Esophagus squamous epithelium (tissue), 5 donors: ENCODE results near the gene RWDD3. TPM values are rescaled to one million over a fixed set of nuclear protein-coding genes. Genes with fewer than 3 reads are reported as not detected.

Experiments
- DNase-seq: peaks from one replicate; lab custom pipeline; 2025; lab: John Stamatoyannopoulos, UW
- H3K27ac ChIP-seq, 4 donors: fragments of 200-600 bp; sonication (generic); one replicate each; pipeline ENCODE4 v1.5.1; 2016 to 2019; ENCODE audit warnings: mild to moderate bottlenecking in 1 of 4
- H3K27me3 ChIP-seq, 4 donors: fragments of 200-600 bp; sonication (generic); 1 replicate in 3 of 4; 2 replicates in 1 of 4; pipeline versions ENCODE4 v1.5.1 to v1.6.0; 2017 to 2021; ENCODE audit warnings: antibody characterized with exemption in 1 of 4
- H3K36me3 ChIP-seq, 3 donors: fragments of 200-600 bp; sonication (generic); one replicate each; pipeline ENCODE4 v1.5.1; 2016 to 2019
- H3K4me1 ChIP-seq, 3 donors: fragments of 200-600 bp; sonication (generic); one replicate each; pipeline ENCODE4 v1.5.1; 2017 to 2019
- H3K4me3 ChIP-seq, 4 donors: fragments of 200-600 bp; sonication (generic); 1 replicate in 3 of 4; 2 replicates in 1 of 4; pipeline ENCODE4 v1.5.1; 2016 to 2019; ENCODE audit warnings: mild to moderate bottlenecking in 2 of 4, moderate library complexity in 1 of 4
- H3K9me3 ChIP-seq, 3 donors: fragments of 200-600 bp; sonication (generic); one replicate each; pipeline ENCODE4 v1.5.1; 2016 to 2019
- CTCF ChIP-seq, 6 experiments: fragments of 450-650 bp in 4 of 6; fragments of 200-600 bp in 2 of 6; sonication (generic) in 2 of 6; IDR thresholded peaks; one replicate each; pipeline ENCODE4 v1.5.1; 2016 to 2019; ENCODE audit warnings: antibody characterized with exemption in 6 of 6, mild to moderate bottlenecking in 4 of 6, moderate library complexity in 4 of 6
- POLR2A ChIP-seq, 4 donors: fragments of 450-650 bp; IDR thresholded peaks; one replicate each; pipeline ENCODE4 v1.6.1; 2017; ENCODE audit warnings: antibody characterized with exemption in 4 of 4, mild to moderate bottlenecking in 4 of 4, moderate library complexity in 3 of 4
- WGBS, 2 donors: methylation state at CpG; one replicate each; pipeline ENCODE4 v1.1.5; 2018; 5-methylcytosine and 5-hydroxymethylcytosine counted together
- intact Hi-C: fragments of 100-400 bp; cut with DNase I; formaldehyde crosslinking; loops from one replicate; pipeline ENCODE4 v1.15.0; 2022
- total RNA-seq, 4 donors: library from RNA; depleted of rRNA; stranded (reverse); fragments of >200 nt; gene quantifications; one replicate each; pipeline ENCODE4 v1.1.0, GENCODE V29; 2016
- donor health status: DM: yes; HTN: yes; CAD: no.

Gene RWDD3
- total RNA-seq: 10 to 100 TPM in 1 of 4 donors, 1 to 10 TPM in 3; 1.8 to 11.8 (median 7.6) TPM

GRCh38 chr1:95233737-95234500 is at the start of gene RWDD3:
Gene RWDD3 (plus strand): TSS chr1:95234210. CDS start chr1:95234231, 21 bp downstream.
- H3K27ac ChIP-seq: peak within 1 kb of the TSS; percentile 85 to 90 (median 88)
- peak; percentile 58 for DNase-seq
- WGBS, 2 donors: 0 to 80% methylated on average over 1 to 9 of the region's 71 CpGs
- no peaks in the 10 kb centered on the region for H3K36me3 ChIP-seq
- peak within 1 kb of the TSS; percentile 68 to 91 (median 85) for H3K4me3 ChIP-seq
- peak; percentile 80 to 95 (median 90) for TF ChIP-seq CTCF (IDR thresholded peaks at IDR 0.05)
- peak in 2 of 4 donors; percentile 66 for TF ChIP-seq POLR2A (IDR thresholded peaks at IDR 0.05)
- intact Hi-C loops: loop anchor here (10.0 kb wide), 1 partner anchor 159 kb away; the partner anchor contains the start of gene ALG14
- H3K4me1 ChIP-seq: peaks cover 7 to 73% (median 8%) of the 10 kb centered on the region in 3 donors
- H3K27me3 ChIP-seq: no peaks in the 10 kb centered on the region
- no peaks in the 10 kb centered on the region for H3K9me3 ChIP-seq

- DNase-seq: no peak
- TF ChIP-seq POLR2A (IDR thresholded peaks at IDR 0.05) (no peak), CTCF (IDR thresholded peaks at IDR 0.05) (no peak)
- Histone ChIP-seq H3K9me3 (no peaks in the 10 kb centered on the region), H3K36me3 (no peaks in the 10 kb centered on the region), H3K27ac (no peak overlapping the region), H3K4me3 (no peak overlapping the region), H3K4me1 (no peaks in the 10 kb centered on the region), H3K27me3 (no peaks in the 10 kb centered on the region)
- intact Hi-C loops: no loop called here
- WGBS, 2 donors: 84 to 94% methylated on average over 4 of the region's 4 CpGs
These were observed 47.9 kb upstream of the RWDD3 start for GRCh38 chr1:95186149-95186548.

- H3K4me1 ChIP-seq: peaks cover 0 to 11% (median 0%) of the 10 kb centered on the region in 3 donors
- WGBS, 2 donors: 95 to 100% methylated on average over 1 of the region's 1 CpG
- TF ChIP-seq POLR2A (IDR thresholded peaks at IDR 0.05): no peak
- no peak for TF ChIP-seq CTCF (IDR thresholded peaks at IDR 0.05)
- H3K9me3 ChIP-seq: no peaks in the 10 kb centered on the region
- intact Hi-C loops: no loop called here
- no peak overlapping the region for H3K4me3 ChIP-seq
- H3K27me3 ChIP-seq: no peaks in the 10 kb centered on the region
- H3K36me3 ChIP-seq: no peaks in the 10 kb centered on the region
- DNase-seq: no peak
- no peak overlapping the region for H3K27ac ChIP-seq
These were observed 40.4 kb upstream of the RWDD3 start for GRCh38 chr1:95193591-95193990.

- DNase-seq: no peak
- intact Hi-C loops: no loop called here
- 53 to 67% methylated on average over 3 of the region's 3 CpGs for WGBS, 2 donors
- H3K4me3 ChIP-seq: no peak overlapping the region
- no peak overlapping the region for H3K27ac ChIP-seq
- H3K27me3 ChIP-seq: no peaks in the 10 kb centered on the region
- no peaks in the 10 kb centered on the region for H3K9me3 ChIP-seq
- H3K36me3 ChIP-seq: no peaks in the 10 kb centered on the region
- no peak for TF ChIP-seq CTCF (IDR thresholded peaks at IDR 0.05)
- no peak for TF ChIP-seq POLR2A (IDR thresholded peaks at IDR 0.05)
- H3K4me1 ChIP-seq: peaks cover 0 to 11% (median 0%) of the 10 kb centered on the region in 3 donors
These were observed 39.0 kb upstream of the RWDD3 start for GRCh38 chr1:95195046-95195445.

GRCh38 chr1:95196017-95196416 is 38.0 kb upstream of the RWDD3 start:
- DNase-seq: no peak
- intact Hi-C loops: no loop called here
- no peak for TF ChIP-seq CTCF (IDR thresholded peaks at IDR 0.05)
- TF ChIP-seq POLR2A (IDR thresholded peaks at IDR 0.05): no peak
- Histone ChIP-seq H3K4me3 (no peak overlapping the region), H3K36me3 (no peaks in the 10 kb centered on the region), H3K4me1 (peaks cover 0 to 11% (median 0%) of the 10 kb centered on the region in 3 donors), H3K27ac (peak overlapping the region in 1 of 4 donors; percentile 10), H3K9me3 (no peaks in the 10 kb centered on the region), H3K27me3 (no peaks in the 10 kb centered on the region)
